Progenitor cell of endocrine pancreas (in vitro differentiated cells): ENCODE data around the gene SLC35B3. TPM values are rescaled to one million over a fixed set of nuclear protein-coding genes. Genes with fewer than 3 reads are reported as not detected.

Source experiments
- DNase-seq: peaks from one replicate; pipeline ENCODE4 v3.0.0; 2021; ENCODE audit warnings: low spot score; ENCODE audit not compliant: unreplicated experiment
- H3K27ac Mint-ChIP-seq: 2 replicates; pipeline ENCODE4 v1.8.0; 2021; ENCODE audit warnings: mild to moderate bottlenecking, moderate library complexity, mixed read lengths
- H3K27me3 Mint-ChIP-seq: 2 replicates; pipeline ENCODE4 v1.8.0; 2021; ENCODE audit warnings: mixed read lengths
- H3K36me3 Mint-ChIP-seq: 2 replicates; pipeline ENCODE4 v1.8.0; 2022; ENCODE audit warnings: mixed read lengths; ENCODE audit not compliant: insufficient read depth
- H3K4me1 Mint-ChIP-seq: 2 replicates; pipeline ENCODE4 v1.8.0; 2021; ENCODE audit warnings: low read depth, mixed read lengths
- H3K4me3 Mint-ChIP-seq: 2 replicates; pipeline ENCODE4 v1.8.0; 2021; ENCODE audit warnings: low read depth, mild to moderate bottlenecking, moderate library complexity, mixed read lengths
- H3K9me3 Mint-ChIP-seq: 2 replicates; pipeline ENCODE4 v1.8.0; 2021; ENCODE audit warnings: low read depth, mixed read lengths
- CTCF ChIP-seq: fragments of 200-600 bp; sonication (generic); IDR thresholded peaks from one replicate; pipeline ENCODE4 v1.5.0; 2021; ENCODE audit warnings: antibody characterized with exemption, mild to moderate bottlenecking; ENCODE audit not compliant: unreplicated experiment
- total RNA-seq: library from RNA; stranded (reverse); gene quantifications from 2 replicates; pipeline ENCODE4 v1.2.1, GENCODE V29; 2021

The SLC35B3 gene
- total RNA-seq, 1 donor from 2014 or later, result 18.9 TPM

GRCh38 chr6:8391934-8392333 lies 43.4 kb downstream of the SLC35B3 start:
- TF ChIP-seq CTCF, result no peak

GRCh38 chr6:8389036-8389818 lies 46.1 kb downstream of the SLC35B3 start:
- DNase-seq, result no peak
- no peak overlapping the region for H3K27ac Mint-ChIP-seq
- no peaks in the 10 kb centered on the region for H3K27me3 Mint-ChIP-seq
- H3K36me3 Mint-ChIP-seq, result no peaks in the 10 kb centered on the region
- H3K4me3 Mint-ChIP-seq, result no peak overlapping the region
- peaks cover 5% of the 10 kb centered on the region for H3K9me3 Mint-ChIP-seq
- TF ChIP-seq CTCF, result no peak
- H3K4me1 Mint-ChIP-seq, result peaks cover 7% of the 10 kb centered on the region

More at GRCh38 chr6:8391934-8392333, 43.4 kb downstream of the SLC35B3 start:
- Mint-ChIP-seq H3K4me3 (no peak overlapping the region), H3K4me1 (peaks cover 10% of the 10 kb centered on the region), H3K9me3 (peaks cover 6% of the 10 kb centered on the region), H3K27ac (no peak overlapping the region), H3K27me3 (no peaks in the 10 kb centered on the region), H3K36me3 (no peaks in the 10 kb centered on the region)
- no peak for DNase-seq

GRCh38 chr6:8387942-8388437 lies 47.4 kb downstream of the SLC35B3 start:
- DNase-seq, result no peak
- H3K27ac Mint-ChIP-seq, result no peak overlapping the region
- TF ChIP-seq CTCF, result no peak
- no peaks in the 10 kb centered on the region for H3K9me3 Mint-ChIP-seq
- H3K36me3 Mint-ChIP-seq, result no peaks in the 10 kb centered on the region
- H3K27me3 Mint-ChIP-seq, result no peaks in the 10 kb centered on the region
- no peak overlapping the region for H3K4me3 Mint-ChIP-seq
- H3K4me1 Mint-ChIP-seq, result peaks cover 7% of the 10 kb centered on the region

GRCh38 chr6:8383584-8383983 lies 51.8 kb downstream of the SLC35B3 start:
- H3K27ac Mint-ChIP-seq, result no peak overlapping the region
- no peak overlapping the region for H3K4me3 Mint-ChIP-seq
- H3K27me3 Mint-ChIP-seq, result peaks cover 4% of the 10 kb centered on the region
- no peak for DNase-seq
- H3K36me3 Mint-ChIP-seq, result no peaks in the 10 kb centered on the region
- no peaks in the 10 kb centered on the region for H3K4me1 Mint-ChIP-seq
- no peaks in the 10 kb centered on the region for H3K9me3 Mint-ChIP-seq
- no peak for TF ChIP-seq CTCF

- Mint-ChIP-seq H3K4me1 (no peaks in the 10 kb centered on the region), H3K27me3 (peaks cover 4% of the 10 kb centered on the region), H3K27ac (no peak overlapping the region), H3K4me3 (no peak overlapping the region), H3K36me3 (no peaks in the 10 kb centered on the region), H3K9me3 (no peaks in the 10 kb centered on the region)
- DNase-seq, result no peak
- TF ChIP-seq CTCF, result no peak
Observed at GRCh38 chr6:8382434-8382833, 52.9 kb downstream of the SLC35B3 start.
